A549 treated with DMSO at 1 μM for 4 hours (cell line): ENCODE data around the gene ZNF280A. TPM values are rescaled to one million over a fixed set of nuclear protein-coding genes. Genes with fewer than 3 reads are reported as not detected.

ENCODE experiments used
- total RNA-seq: library from RNA; stranded (reverse); fragments of 200-300 nt; extraction: Qiagen RNA extraction; gene quantifications from 5 replicates; pipeline ENCODE4 v1.2.3, GENCODE V29; 2022; ENCODE audit warnings: low read depth

Gene ZNF280A, protein sequence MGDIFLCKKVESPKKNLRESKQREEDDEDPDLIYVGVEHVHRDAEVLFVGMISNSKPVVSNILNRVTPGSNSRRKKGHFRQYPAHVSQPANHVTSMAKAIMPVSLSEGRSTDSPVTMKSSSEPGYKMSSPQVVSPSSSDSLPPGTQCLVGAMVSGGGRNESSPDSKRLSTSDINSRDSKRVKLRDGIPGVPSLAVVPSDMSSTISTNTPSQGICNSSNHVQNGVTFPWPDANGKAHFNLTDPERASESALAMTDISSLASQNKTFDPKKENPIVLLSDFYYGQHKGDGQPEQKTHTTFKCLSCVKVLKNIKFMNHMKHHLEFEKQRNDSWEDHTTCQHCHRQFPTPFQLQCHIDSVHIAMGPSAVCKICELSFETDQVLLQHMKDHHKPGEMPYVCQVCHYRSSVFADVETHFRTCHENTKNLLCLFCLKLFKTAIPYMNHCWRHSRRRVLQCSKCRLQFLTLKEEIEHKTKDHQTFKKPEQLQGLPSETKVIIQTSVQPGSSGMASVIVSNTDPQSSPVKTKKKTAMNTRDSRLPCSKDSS
- total RNA-seq: 2.8 to 3.3 TPM (median 3.0 TPM) in 5 replicates

GRCh38 chr22:22520020-22520656 lies at the start of gene ZNF280A:
ZNF280A (minus strand) TSS chr22:22520270; CDS start chr22:22515630, 4,640 bp downstream.

DNA sequence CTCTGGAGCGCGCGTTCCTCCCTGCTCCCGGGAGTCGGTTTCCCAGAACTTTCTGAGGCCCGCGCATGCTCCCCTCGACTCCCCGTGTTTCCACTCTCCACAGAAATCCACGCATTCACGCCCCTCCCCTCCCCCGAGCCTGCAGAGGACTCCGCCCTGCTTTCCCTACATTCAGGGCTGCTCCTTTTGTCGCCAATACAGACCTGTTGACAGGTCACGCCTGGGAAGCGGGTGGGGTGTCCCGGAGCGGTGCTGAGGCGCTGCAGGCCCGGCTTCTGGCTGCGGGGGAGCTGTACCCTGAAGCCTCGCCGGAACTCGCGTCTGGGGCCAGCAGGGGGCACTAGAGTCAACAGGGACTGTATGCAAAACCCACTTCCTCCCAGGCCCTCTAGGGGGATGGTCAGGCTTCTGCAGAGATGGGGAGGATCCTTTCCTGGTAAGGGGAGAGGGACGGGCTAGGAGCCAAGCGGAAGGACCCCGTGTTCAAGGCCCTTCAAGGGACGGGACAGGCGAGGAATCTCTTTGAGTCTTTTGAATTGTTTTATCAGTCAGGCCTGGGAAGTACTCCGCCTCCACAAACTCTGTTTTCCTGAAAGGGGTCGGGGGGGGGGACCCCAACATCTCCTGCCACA lies 39.0 kb upstream of the ZNF280A start, which contains the start of gene PRAME:
TSS of gene PRAME (minus strand) at position 294 of the 632 bp plus-strand sequence. CDS start 2,433 bp downstream, outside the sequence.

DNA sequence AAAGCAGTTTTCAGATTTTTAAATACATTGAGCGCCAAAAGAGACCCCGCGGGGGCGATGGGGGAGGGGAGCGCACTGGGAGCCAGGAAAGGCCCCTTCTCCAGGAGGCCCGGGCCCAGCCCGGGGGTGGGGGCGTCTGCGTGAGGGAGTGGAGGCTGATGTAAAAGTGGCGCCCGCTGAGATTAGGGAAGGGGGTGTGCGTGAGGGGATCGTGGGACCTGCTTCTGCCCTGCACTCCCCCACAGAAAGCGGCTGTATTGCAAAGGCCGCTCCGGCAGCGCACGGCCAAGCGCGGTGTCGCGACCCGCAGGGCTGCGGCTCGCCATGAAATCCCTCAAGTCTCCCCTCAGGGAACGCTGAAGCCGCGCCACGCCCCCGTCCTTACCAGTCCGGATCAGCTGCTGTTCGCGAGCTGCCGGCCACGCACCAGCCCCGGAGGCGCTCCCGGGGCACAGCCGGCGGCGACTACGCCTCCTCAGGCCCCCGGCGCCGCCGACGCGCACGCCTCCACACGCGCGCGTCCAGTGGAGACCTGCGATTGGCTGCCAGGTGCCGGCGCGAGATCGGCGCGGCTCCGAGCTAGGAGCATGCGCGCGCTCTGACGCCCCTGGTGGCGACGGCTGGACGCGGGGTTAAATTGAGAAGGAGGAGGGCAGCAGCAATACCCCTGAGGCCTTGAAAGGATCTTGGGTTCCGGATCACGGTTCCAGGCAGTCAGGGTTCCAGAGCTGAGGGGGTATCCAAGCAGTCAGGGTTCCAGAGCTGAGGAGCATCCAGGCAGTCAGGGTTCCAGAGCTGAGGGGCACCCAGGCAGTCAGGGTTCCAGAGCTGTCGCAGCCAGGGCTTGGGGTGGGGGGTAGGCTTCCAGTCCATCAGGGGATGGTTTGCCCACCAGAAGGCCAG lies 11.5 kb downstream of the ZNF280A start, which contains the start of gene ZNF280B:
TSS of gene ZNF280B (minus strand) at position 469 of the 903 bp plus-strand sequence. CDS start 19,344 bp downstream, outside the sequence.

Other genes with a start within 250 kb of the ZNF280A start
- gene ZNF280B, start 11.5 kb downstream of the ZNF280A start, total RNA-seq: 1.5 to 2.2 TPM (median 1.8 TPM) in 5 replicates
- 95.6 to 114 TPM (median 105 TPM) in 5 replicates for gene PRAME, start 39.0 kb upstream of the ZNF280A start, total RNA-seq
- gene GGTLC2, start 124.3 kb upstream of the ZNF280A start, total RNA-seq: not detected in 5 replicates